Prostate gland (tissue), 2 donors: Measurements from ENCODE around the gene CAPN5.

Experiments
- POLR2A ChIP-seq: fragments of 450-650 bp; IDR thresholded peaks from one replicate; pipeline ENCODE4 v1.6.1; 2016; ENCODE audit warnings: antibody characterized with exemption, mild to moderate bottlenecking
- TF ChIP-seq, protein P1 (sequence below), 4 experiments: fragments of 200-600 bp in 2 of 4; fragments of 450-650 bp in 2 of 4; sonication (generic) in 2 of 4; IDR thresholded peaks; 1 replicate in 3 of 4; 2 replicates in 1 of 4; pipeline ENCODE4 v1.5.1; 2016 to 2019; ENCODE audit warnings: antibody characterized with exemption in 4 of 4, mild to moderate bottlenecking in 2 of 4, moderate library complexity in 2 of 4

DNA sequence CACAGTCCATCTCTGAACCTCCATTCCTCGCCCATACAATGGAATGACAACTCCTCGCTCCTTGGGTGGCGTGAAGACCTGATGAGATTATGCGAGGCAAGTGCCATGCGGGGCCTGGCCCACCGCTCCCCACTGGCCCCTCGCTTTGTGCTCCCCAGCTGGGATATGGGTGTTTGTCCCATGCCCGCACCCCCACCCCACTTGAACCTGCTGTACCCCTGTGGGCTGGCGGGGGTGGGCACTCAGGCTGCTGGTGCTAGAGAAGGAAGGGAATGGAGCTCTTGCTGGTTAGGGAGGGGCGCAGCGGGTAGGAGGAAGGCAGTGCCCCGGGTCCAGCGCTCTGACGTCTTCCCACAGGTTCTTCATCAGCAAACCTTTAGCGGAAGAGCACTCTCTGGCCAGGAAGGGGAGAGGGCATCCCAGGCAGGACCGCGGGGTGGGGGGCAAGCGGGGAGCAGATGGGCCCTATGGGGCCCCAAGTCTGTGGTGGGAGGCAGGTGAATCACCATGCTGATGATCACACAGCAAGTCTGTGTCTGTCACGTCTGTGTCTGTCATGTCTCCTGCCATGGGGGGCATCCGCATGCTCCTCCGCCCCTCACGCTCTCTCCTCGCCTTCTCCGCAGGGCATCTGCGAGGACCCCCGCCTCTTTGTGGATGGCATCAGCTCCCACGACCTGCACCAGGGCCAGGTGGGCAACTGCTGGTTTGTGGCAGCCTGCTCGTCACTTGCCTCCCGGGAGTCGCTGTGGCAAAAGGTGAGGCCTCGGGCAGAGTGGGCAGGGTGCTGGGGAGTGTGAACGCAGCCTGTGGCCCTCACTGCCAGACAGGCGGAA, 26.5 kb downstream of the CAPN5 start:
- TF ChIP-seq, protein P1, sequence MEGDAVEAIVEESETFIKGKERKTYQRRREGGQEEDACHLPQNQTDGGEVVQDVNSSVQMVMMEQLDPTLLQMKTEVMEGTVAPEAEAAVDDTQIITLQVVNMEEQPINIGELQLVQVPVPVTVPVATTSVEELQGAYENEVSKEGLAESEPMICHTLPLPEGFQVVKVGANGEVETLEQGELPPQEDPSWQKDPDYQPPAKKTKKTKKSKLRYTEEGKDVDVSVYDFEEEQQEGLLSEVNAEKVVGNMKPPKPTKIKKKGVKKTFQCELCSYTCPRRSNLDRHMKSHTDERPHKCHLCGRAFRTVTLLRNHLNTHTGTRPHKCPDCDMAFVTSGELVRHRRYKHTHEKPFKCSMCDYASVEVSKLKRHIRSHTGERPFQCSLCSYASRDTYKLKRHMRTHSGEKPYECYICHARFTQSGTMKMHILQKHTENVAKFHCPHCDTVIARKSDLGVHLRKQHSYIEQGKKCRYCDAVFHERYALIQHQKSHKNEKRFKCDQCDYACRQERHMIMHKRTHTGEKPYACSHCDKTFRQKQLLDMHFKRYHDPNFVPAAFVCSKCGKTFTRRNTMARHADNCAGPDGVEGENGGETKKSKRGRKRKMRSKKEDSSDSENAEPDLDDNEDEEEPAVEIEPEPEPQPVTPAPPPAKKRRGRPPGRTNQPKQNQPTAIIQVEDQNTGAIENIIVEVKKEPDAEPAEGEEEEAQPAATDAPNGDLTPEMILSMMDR (IDR thresholded peaks at IDR 0.05) = no peak
- TF ChIP-seq POLR2A = no peak
